ENCODE measurements around the gene SLC25A24.
"Not testable (repeated sequence)": the region's sequence is repeated elsewhere in the genome, so short reads cannot be mapped to it uniquely, and the experiment has no call there.

The SLC25A24 gene

DNA sequence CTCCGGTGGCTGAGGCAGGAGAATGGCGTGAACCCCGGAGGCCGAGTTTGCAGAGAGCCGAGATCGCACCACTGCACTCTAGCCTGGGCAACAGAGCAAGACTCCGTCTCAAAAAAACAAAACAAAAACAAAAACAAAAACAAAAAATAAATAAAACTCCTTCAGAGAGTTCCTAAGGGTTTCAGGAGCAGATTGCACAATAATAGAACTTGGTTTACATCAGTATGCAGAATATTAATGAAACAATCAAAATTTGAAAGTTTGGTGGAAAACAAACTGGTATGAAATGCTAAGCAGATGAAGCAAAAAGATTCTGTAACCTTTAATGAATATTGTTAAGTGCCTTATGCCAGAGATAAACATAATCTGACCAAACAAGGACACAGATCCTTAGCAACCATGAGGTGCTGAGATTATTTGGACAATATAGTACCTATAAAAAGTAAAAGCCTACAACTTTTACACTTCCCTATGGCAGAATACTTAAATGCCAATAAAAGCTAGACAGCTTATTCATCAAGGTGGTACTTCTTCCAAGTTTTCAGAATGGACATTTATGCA lies 41.2 kb downstream of the SLC25A24 start:
- H3K27me3 Mint-ChIP-seq (ENCODE audit: low read depth) = no peaks in the 10 kb centered on the region
- TF ChIP-seq, protein P1, sequence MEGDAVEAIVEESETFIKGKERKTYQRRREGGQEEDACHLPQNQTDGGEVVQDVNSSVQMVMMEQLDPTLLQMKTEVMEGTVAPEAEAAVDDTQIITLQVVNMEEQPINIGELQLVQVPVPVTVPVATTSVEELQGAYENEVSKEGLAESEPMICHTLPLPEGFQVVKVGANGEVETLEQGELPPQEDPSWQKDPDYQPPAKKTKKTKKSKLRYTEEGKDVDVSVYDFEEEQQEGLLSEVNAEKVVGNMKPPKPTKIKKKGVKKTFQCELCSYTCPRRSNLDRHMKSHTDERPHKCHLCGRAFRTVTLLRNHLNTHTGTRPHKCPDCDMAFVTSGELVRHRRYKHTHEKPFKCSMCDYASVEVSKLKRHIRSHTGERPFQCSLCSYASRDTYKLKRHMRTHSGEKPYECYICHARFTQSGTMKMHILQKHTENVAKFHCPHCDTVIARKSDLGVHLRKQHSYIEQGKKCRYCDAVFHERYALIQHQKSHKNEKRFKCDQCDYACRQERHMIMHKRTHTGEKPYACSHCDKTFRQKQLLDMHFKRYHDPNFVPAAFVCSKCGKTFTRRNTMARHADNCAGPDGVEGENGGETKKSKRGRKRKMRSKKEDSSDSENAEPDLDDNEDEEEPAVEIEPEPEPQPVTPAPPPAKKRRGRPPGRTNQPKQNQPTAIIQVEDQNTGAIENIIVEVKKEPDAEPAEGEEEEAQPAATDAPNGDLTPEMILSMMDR (IDR thresholded peaks at IDR 0.05; ENCODE audit: unreplicated experiment in 3 of 3) = no peak
- peaks cover 3% of the 10 kb centered on the region for H3K9me3 Mint-ChIP-seq

DNA sequence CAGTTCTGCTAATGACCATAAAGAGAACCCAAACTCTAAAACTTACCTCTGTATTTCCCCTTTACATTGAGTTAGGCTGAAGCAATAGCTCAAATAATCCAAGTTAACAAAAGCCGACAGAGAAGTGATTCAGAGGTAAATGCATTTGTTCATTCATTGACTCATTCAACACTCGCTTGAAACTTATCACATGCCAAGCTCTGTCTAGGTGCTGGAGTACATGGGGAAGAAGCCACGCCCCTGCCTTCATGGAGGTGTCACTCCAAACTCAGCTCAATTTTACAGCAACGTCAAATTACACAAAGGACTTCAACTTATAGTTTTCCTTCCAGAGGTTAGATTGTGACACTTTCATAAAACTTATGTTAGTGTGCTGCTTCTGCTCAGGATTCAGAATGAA lies 45.8 kb downstream of the SLC25A24 start:
- TF ChIP-seq, protein P1 (IDR thresholded peaks at IDR 0.05; ENCODE audit: unreplicated experiment in 3 of 3) = no peak
- no peaks in the 10 kb centered on the region for H3K9me3 Mint-ChIP-seq
- no peaks in the 10 kb centered on the region for H3K4me1 Mint-ChIP-seq
- no peak overlapping the region for H3K4me3 Mint-ChIP-seq
- H3K36me3 Mint-ChIP-seq (ENCODE audit: low read depth) = peaks cover 44% of the 10 kb centered on the region
- no peaks in the 10 kb centered on the region for H3K27me3 Mint-ChIP-seq (ENCODE audit: low read depth)
- no peak overlapping the region for H3K27ac Mint-ChIP-seq

More for the DNA sequence above, 41.2 kb downstream of the SLC25A24 start:
- H3K4me3 Mint-ChIP-seq = no peak overlapping the region
- no peaks in the 10 kb centered on the region for H3K4me1 Mint-ChIP-seq
- H3K36me3 Mint-ChIP-seq (ENCODE audit: low read depth) = peaks cover 64% of the 10 kb centered on the region
- H3K27ac Mint-ChIP-seq = no peak overlapping the region

DNA sequence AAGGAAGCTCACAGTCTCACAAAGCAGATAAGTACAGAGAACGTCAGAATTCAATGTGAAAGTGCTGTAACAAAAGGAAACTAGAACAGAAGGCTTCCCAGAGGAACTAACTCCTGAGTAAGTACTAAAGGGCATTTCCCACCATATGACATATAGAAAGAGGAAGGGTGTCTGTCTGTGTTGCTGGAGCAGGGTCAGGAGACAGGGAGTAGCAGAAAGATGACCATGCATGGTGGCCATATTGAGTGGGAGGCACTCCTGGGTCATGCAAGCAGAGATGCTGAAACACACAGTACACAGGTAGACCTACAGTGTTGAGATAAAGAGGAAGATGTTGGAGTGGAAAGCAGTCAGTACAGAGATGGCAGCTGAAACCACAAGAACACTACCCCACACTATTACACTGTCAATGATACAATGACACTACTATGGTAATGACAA lies 47.3 kb downstream of the SLC25A24 start:
- H3K4me3 Mint-ChIP-seq = no peak overlapping the region
- peaks cover 3% of the 10 kb centered on the region for H3K9me3 Mint-ChIP-seq
- TF ChIP-seq, protein P1 (IDR thresholded peaks at IDR 0.05; ENCODE audit: unreplicated experiment in 3 of 3) = no peak

DNA sequence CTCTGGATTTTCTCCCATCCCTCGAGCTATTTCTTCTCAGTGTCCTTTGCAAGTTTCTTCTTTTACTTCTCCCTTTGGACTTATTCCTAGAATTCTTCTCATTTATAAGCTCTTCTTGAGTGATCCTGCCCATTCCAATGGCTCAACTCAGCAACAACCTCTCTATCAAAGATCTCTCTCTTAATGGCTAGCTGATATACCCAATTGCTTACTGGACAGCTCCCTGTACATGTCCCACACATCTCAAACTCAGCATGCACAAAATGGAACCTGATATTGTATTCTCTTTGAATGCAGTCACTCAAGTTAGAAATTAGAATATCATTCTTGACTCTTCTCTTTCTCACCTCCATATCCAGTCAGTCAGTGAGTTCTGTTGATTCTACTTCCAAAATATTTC lies 48.6 kb downstream of the SLC25A24 start:
- Mint-ChIP-seq H3K27ac (no peak overlapping the region), H3K9me3 (peaks cover 14% of the 10 kb centered on the region), H3K27me3 (ENCODE audit: low read depth) (no peaks in the 10 kb centered on the region), H3K36me3 (ENCODE audit: low read depth) (peaks cover 51% of the 10 kb centered on the region), H3K4me1 (no peaks in the 10 kb centered on the region), H3K4me3 (no peak overlapping the region)
- TF ChIP-seq, protein P1 (IDR thresholded peaks at IDR 0.05; ENCODE audit: unreplicated experiment in 3 of 3) = no peak

More for the DNA sequence above, 47.3 kb downstream of the SLC25A24 start:
- no peak overlapping the region for H3K27ac Mint-ChIP-seq
- no peaks in the 10 kb centered on the region for H3K4me1 Mint-ChIP-seq
- H3K36me3 Mint-ChIP-seq (ENCODE audit: low read depth) = peaks cover 49% of the 10 kb centered on the region
- H3K27me3 Mint-ChIP-seq (ENCODE audit: low read depth) = no peaks in the 10 kb centered on the region

DNA sequence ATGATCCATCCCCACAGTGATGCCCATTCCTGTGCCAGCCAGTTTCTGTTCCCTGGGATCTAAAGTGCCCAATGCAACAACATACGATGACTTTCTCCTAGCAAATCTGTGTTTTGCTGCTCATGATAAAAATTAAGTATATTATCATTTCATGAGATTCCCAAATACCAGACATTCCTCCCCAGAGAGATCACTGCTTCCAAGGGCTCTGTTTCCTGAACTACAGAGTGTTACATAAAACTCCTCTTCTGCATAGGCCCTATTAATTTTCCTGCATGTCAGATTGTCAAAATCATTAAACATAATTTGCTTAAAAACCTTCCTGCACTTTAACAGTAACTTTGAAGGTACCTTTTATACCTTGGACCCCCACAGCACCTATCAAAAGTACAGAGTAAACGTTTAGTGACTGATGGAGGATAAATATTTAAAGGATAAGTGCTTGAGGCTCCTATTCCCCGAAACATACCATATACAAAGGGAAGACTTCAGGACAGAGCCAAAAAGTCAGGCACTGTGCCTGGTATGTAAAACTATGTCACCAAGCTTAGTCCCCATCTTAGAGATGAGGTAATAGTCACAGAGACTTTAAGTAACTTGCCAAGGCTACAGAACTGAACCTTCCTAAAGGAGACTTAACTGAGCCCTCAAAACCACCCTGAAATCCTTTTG lies 50.2 kb downstream of the SLC25A24 start:
- H3K9me3 Mint-ChIP-seq = peaks cover 22% of the 10 kb centered on the region
- H3K36me3 Mint-ChIP-seq (ENCODE audit: low read depth) = peaks cover 53% of the 10 kb centered on the region
- TF ChIP-seq, protein P1 (IDR thresholded peaks at IDR 0.05; ENCODE audit: unreplicated experiment in 3 of 3) = no peak
- H3K27ac Mint-ChIP-seq = no peak overlapping the region
- no peaks in the 10 kb centered on the region for H3K27me3 Mint-ChIP-seq (ENCODE audit: low read depth)
- no peaks in the 10 kb centered on the region for H3K4me1 Mint-ChIP-seq
- no peak overlapping the region for H3K4me3 Mint-ChIP-seq

DNA sequence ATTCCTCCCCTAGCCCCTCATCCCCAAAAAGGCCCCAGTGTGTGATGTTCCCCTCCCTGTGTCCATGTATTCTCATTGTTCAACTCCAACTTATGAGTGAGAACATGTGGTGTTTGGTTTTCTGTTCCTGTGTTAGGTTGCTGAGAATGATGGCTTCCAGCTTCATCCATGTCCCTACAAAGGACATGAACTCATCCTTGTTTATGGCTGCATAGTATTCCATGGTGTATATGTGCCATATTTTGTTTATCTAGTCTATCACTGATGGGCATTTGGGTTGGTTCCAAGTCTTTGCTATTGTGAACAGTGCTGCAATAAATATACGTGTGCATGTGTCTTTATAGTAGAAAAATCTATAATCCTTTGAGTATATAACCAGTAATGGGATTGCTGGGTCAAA lies 55.6 kb downstream of the SLC25A24 start:
- H3K4me1 Mint-ChIP-seq; H3K27me3 Mint-ChIP-seq (ENCODE audit: low read depth); H3K4me3 Mint-ChIP-seq; H3K27ac Mint-ChIP-seq: not testable (repeated sequence)
- H3K36me3 Mint-ChIP-seq (ENCODE audit: low read depth) = peaks cover 95% of the 10 kb centered on the region
- H3K9me3 Mint-ChIP-seq = peaks cover 39% of the 10 kb centered on the region
